ENCODE measurements around the gene RSPH4A.
"Not testable (repeated sequence)": the region's sequence is repeated elsewhere in the genome, so short reads cannot be mapped to it uniquely, and the experiment has no call there.

DNA sequence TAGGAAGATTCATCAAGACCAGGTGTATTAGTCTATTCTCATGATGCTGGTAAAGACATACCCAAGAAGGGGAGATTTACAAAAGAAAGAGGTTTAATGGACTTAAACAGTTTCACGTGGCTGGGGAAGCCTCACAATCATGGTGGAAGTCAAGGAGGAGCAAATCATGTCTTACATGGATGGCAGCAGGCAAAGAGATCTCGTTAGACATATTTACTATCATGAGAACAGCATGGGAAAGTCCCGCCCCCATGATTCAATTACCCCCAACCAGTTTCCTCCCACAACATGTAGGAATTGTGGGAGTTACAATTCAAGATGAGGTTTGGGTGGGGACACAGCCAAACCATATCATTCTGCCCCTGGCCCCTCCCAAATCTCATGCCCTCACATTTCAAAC lies 12.4 kb upstream of the RSPH4A start:
- TF ChIP-seq, protein P1, sequence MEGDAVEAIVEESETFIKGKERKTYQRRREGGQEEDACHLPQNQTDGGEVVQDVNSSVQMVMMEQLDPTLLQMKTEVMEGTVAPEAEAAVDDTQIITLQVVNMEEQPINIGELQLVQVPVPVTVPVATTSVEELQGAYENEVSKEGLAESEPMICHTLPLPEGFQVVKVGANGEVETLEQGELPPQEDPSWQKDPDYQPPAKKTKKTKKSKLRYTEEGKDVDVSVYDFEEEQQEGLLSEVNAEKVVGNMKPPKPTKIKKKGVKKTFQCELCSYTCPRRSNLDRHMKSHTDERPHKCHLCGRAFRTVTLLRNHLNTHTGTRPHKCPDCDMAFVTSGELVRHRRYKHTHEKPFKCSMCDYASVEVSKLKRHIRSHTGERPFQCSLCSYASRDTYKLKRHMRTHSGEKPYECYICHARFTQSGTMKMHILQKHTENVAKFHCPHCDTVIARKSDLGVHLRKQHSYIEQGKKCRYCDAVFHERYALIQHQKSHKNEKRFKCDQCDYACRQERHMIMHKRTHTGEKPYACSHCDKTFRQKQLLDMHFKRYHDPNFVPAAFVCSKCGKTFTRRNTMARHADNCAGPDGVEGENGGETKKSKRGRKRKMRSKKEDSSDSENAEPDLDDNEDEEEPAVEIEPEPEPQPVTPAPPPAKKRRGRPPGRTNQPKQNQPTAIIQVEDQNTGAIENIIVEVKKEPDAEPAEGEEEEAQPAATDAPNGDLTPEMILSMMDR (IDR thresholded peaks at IDR 0.05): not testable (repeated sequence)
- not testable (repeated sequence) for TF ChIP-seq POLR2A (IDR thresholded peaks at IDR 0.05)

Data from upper lobe of left lung (tissue), 4 donors.